ENCODE measurements around the gene TCL1B. TPM values are rescaled to one million over a fixed set of nuclear protein-coding genes. Genes with fewer than 3 reads are reported as not detected.

The TCL1B gene
- total and polyA plus RNA-seq, 2 of the 8 experiments (the other 6 are each of a cell fraction or from before 2014, with no cell fraction given), result 9.6 to 11.5 TPM

- H3K14ac ChIP-seq (ENCODE audit: insufficient read length), result no peak overlapping the region
- CTCF ChIA-PET (ENCODE audit: partially characterized antibody), result interaction anchor here (1.0 to 1.5 kb wide), 3 partner anchors 13 to 137 kb away, joined by 3 read pairs; no protein-coding TSS in a partner anchor
- H3K4me2 ChIP-seq (ENCODE audit: insufficient read depth in 1 of 2, low read depth in 2 of 2, low read length in 2 of 2), result no peak overlapping the region
- TF ChIP-seq GTF2F1 (IDR thresholded peaks at IDR 0.05; ENCODE audit: borderline replicate concordance, low read depth, low read length) (no peak), KDM4A (IDR thresholded peaks at IDR 0.05; ENCODE audit: low read depth, low read length, severe bottlenecking) (no peak), EZH2 (IDR thresholded peaks at IDR 0.05; ENCODE audit: low read depth, low read length, severe bottlenecking) (no peak), SIN3A (conservative IDR thresholded peaks at IDR 0.05 in 1 of 2, IDR thresholded peaks at IDR 0.05 in 1 of 2; ENCODE audit: low read depth in 1 of 2, low read length in 2 of 2) (no peak), SRF (IDR thresholded peaks at IDR 0.05; ENCODE audit: low read depth, low read length) (no peak), POU5F1 (IDR thresholded peaks at IDR 0.05; ENCODE audit: low read depth, low read length) (no peak), SIX5 (IDR thresholded peaks at IDR 0.05; ENCODE audit: low read depth, low read length) (no peak), NANOG (IDR thresholded peaks at IDR 0.05; ENCODE audit: insufficient read depth, low read depth, low read length, poor library complexity, severe bottlenecking) (no peak), EP300 (IDR thresholded peaks at IDR 0.05; ENCODE audit: borderline replicate concordance in 1 of 2, low read depth in 2 of 2, low read length in 2 of 2) (no peak), CBX5 (IDR thresholded peaks at IDR 0.05; ENCODE audit: low read depth, low read length) (no peak), HDAC2 (IDR thresholded peaks at IDR 0.05; ENCODE audit: borderline replicate concordance in 1 of 2, low read depth in 2 of 2, low read length in 2 of 2) (no peak), GABPA (IDR thresholded peaks at IDR 0.05; ENCODE audit: borderline replicate concordance, insufficient read depth, low read length) (no peak), KDM1A (IDR thresholded peaks at IDR 0.05; ENCODE audit: borderline replicate concordance, low read length) (no peak)
Measured at GRCh38 chr14:95703341-95703740, 17.1 kb downstream of the TCL1B start.

More at GRCh38 chr14:95703341-95703740, 17.1 kb downstream of the TCL1B start:
- H4K5ac ChIP-seq (ENCODE audit: insufficient read length, low read depth, low read length), result no peak overlapping the region
- H3K27ac ChIP-seq (ENCODE audit: low read depth, low read length), result no peak overlapping the region
- H3K79me1 ChIP-seq (ENCODE audit: low read depth, low read length), result no peaks in the 10 kb centered on the region
- no peaks in the 10 kb centered on the region for H3K9me3 ChIP-seq (ENCODE audit: insufficient read depth in 2 of 2, low read depth in 1 of 2, low read length in 1 of 2)
- H3K4me1 ChIP-seq (replicated peaks in 1 of 4; ENCODE audit: control insufficient read depth in 3 of 4, insufficient read depth in 4 of 4, low read length in 3 of 4), result peaks cover 4 to 17% (median 13%) of the 10 kb centered on the region in 4 experiments
- H3K23ac ChIP-seq (ENCODE audit: insufficient read length), result no peak overlapping the region
- H3K56ac ChIP-seq (replicated peaks; ENCODE audit: insufficient read length, low read depth, low read length), result no peak overlapping the region
- H4K8ac ChIP-seq (ENCODE audit: extremely low read depth, insufficient read depth, low read length), result no peak overlapping the region
- FAIRE-seq (no peak), DNase-seq (ENCODE audit: low read depth in 1 of 2, low spot score in 2 of 2) (no peak)
- H2BK120ac ChIP-seq (replicated peaks; ENCODE audit: low read depth, low read length), result no peak overlapping the region
- POLR2A ChIA-PET (ENCODE audit: partially characterized antibody), result no interaction called here
- no peak overlapping the region for H2BK20ac ChIP-seq (ENCODE audit: low read length)
- WGBS, 2 experiments (ENCODE audit: extremely low coverage in 1 of 2, insufficient coverage in 1 of 2, insufficient read length in 1 of 2, insufficient replicate concordance in 2 of 2, low coverage in 1 of 2, low lambda C conversion rate in 2 of 2, missing lambda C conversion rate in 1 of 2), result 86% methylated on average over 3 of the region's 3 CpGs; no CpG with 5 or more reads in 1 of the 2 experiments
- no peaks in the 10 kb centered on the region for H3K36me3 ChIP-seq (ENCODE audit: control insufficient read depth in 2 of 4, insufficient read depth in 4 of 4, low read length in 3 of 4)
- H4K91ac ChIP-seq (replicated peaks; ENCODE audit: insufficient read length, low read length), result no peak overlapping the region
- no peak overlapping the region for H3K4ac ChIP-seq (replicated peaks; ENCODE audit: insufficient read length, low read depth, low read length)
- H2BK5ac ChIP-seq (ENCODE audit: low read depth, low read length), result no peak overlapping the region
- H3K79me2 ChIP-seq (ENCODE audit: control insufficient read depth in 1 of 2, insufficient read depth in 2 of 2, low read length in 2 of 2), result no peaks in the 10 kb centered on the region
- H4K20me1 ChIP-seq (replicated peaks in 1 of 2; ENCODE audit: control insufficient read depth in 1 of 2, insufficient read depth in 2 of 2, low read length in 2 of 2), result peaks cover 1 to 2% of the 10 kb centered on the region in 2 experiments
- no peak overlapping the region for H3K18ac ChIP-seq (ENCODE audit: extremely low read depth, low read length)
- no peak overlapping the region for H2AFZ ChIP-seq (ENCODE audit: low read length)
- H3K9ac ChIP-seq (replicated peaks in 1 of 4; ENCODE audit: extremely low read depth in 1 of 4, low read depth in 3 of 4, low read length in 3 of 4), result no peak overlapping the region
- no peak overlapping the region for H2AK5ac ChIP-seq (ENCODE audit: low read depth, low read length)
- H3K27me3 ChIP-seq (replicated peaks in 1 of 4; ENCODE audit: control insufficient read depth in 3 of 4, extremely low read depth in 1 of 4, insufficient read depth in 3 of 4, low read length in 3 of 4), result peaks cover 25 to 65% (median 52%) of the 10 kb centered on the region in 4 experiments
- H2BK15ac ChIP-seq (ENCODE audit: low read length), result no peak overlapping the region
- no peak overlapping the region for H3K4me3 ChIP-seq (ENCODE audit: extremely low read depth in 1 of 4, insufficient read depth in 2 of 4, low read depth in 3 of 4, low read length in 4 of 4)
- H2BK12ac ChIP-seq (ENCODE audit: low read depth, low read length), result no peak overlapping the region
- no peaks in the 10 kb centered on the region for H3K23me2 ChIP-seq (ENCODE audit: low read depth, low read length)
